ENCODE data around the gene EDC3. TPM values are rescaled to one million over a fixed set of nuclear protein-coding genes. Genes with fewer than 3 reads are reported as not detected.
A peak's percentile ranks its signal among the peaks of the same experiment; 100 is the strongest.

The EDC3 gene
- total and polyA plus RNA-seq, 9 of the 15 experiments (the other 6 are each of a cell fraction or from before 2014, with no cell fraction given): 11.7 to 63.9 (median 32.8) TPM

DNA sequence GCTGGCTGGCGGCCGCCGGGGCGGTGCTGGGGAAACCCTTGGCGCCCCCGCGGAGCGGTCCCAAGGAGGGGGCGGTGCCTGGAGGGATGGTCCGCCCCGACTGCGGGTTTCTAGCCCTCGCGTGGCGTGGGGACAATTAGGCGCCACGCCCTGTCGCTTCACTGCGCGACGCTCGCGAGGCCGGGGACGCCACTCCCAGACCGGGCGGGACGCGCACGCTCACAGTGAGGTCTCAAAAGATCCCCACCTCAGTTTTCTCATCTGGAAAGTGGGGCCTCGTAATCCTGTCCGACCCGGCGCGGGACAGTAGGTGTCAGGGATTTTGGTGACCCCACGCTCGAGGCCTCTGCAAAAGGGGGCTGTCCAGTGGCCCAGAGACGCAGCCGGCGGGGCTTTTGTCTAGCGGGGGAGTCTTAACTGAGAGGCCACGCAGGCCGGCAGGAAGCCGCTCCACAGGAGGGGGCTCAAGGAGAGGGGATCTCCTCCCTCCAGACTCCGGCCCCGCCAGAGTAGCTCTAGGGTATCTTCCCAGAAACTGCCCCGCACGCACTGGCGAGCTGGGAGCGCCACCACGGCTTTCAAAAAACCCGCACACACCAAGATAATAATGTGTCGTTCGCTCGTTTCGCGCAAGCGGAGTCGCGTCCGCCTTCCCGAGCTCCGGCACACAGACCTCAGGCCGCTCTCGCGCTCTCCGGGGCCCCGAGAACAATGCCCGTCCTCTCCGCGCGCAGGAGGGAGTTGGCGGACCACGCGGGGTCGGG lies 80.9 kb downstream of the EDC3 start (continued):
- TF ChIP-seq, protein P1, sequence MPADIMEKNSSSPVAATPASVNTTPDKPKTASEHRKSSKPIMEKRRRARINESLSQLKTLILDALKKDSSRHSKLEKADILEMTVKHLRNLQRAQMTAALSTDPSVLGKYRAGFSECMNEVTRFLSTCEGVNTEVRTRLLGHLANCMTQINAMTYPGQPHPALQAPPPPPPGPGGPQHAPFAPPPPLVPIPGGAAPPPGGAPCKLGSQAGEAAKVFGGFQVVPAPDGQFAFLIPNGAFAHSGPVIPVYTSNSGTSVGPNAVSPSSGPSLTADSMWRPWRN (IDR thresholded peaks at IDR 0.05; ENCODE audit: low read depth): no peak
- TF ChIP-seq POLR2G (IDR thresholded peaks at IDR 0.05; ENCODE audit: low read depth, low read length) (no peak), CHD4 (IDR thresholded peaks at IDR 0.05; ENCODE audit: insufficient read depth, insufficient replicate concordance, low read depth, low read length, poor library complexity, severe bottlenecking) (peak; percentile 88), TEAD2 (tag; IDR thresholded peaks at IDR 0.05) (no peak), PHTF2 (CRISPR knock-in tag; IDR thresholded peaks at IDR 0.05) (no peak), HDAC2 (IDR thresholded peaks at IDR 0.05) (peak; percentile 98), DLX4 (CRISPR knock-in tag; IDR thresholded peaks at IDR 0.05) (no peak), FOXO4 (CRISPR knock-in tag; IDR thresholded peaks at IDR 0.05) (no peak), STAG1 (CRISPR knock-in tag; IDR thresholded peaks at IDR 0.05; ENCODE audit: borderline replicate concordance) (0 out of 2 replicates have a peak, but pooled peaks have one; percentile 8), POU5F1 (IDR thresholded peaks at IDR 0.05; ENCODE audit: borderline replicate concordance, low read depth, low read length, partially characterized antibody) (no peak), RB1 (IDR thresholded peaks at IDR 0.05; ENCODE audit: low read depth) (no peak; the same call in none of the 2 replicates), ATF7 (IDR thresholded peaks at IDR 0.05) (peak; percentile 17), SREBF2 (CRISPR knock-in tag; IDR thresholded peaks at IDR 0.05) (no peak), RFX7 (CRISPR knock-in tag; IDR thresholded peaks at IDR 0.05) (no peak)
- TF ChIP-seq, protein P2, sequence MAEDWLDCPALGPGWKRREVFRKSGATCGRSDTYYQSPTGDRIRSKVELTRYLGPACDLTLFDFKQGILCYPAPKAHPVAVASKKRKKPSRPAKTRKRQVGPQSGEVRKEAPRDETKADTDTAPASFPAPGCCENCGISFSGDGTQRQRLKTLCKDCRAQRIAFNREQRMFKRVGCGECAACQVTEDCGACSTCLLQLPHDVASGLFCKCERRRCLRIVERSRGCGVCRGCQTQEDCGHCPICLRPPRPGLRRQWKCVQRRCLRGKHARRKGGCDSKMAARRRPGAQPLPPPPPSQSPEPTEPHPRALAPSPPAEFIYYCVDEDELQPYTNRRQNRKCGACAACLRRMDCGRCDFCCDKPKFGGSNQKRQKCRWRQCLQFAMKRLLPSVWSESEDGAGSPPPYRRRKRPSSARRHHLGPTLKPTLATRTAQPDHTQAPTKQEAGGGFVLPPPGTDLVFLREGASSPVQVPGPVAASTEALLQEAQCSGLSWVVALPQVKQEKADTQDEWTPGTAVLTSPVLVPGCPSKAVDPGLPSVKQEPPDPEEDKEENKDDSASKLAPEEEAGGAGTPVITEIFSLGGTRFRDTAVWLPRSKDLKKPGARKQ (CRISPR knock-in tag; IDR thresholded peaks at IDR 0.05): no peak
- TF ChIP-seq, protein P3, sequence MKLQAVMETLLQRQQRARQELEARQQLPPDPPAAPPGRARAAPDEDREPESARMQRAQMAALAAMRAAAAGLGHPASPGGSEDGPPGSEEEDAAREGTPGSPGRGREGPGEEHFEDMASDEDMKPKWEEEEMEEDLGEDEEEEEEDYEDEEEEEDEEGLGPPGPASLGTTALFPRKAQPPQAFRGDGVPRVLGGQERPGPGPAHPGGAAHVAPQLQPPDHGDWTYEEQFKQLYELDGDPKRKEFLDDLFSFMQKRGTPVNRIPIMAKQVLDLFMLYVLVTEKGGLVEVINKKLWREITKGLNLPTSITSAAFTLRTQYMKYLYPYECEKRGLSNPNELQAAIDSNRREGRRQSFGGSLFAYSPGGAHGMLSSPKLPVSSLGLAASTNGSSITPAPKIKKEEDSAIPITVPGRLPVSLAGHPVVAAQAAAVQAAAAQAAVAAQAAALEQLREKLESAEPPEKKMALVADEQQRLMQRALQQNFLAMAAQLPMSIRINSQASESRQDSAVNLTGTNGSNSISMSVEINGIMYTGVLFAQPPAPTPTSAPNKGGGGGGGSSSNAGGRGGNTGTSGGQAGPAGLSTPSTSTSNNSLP (IDR thresholded peaks at IDR 0.05; ENCODE audit: borderline replicate concordance, low read depth, low read length): no peak
- TF ChIP-seq, protein P4, sequence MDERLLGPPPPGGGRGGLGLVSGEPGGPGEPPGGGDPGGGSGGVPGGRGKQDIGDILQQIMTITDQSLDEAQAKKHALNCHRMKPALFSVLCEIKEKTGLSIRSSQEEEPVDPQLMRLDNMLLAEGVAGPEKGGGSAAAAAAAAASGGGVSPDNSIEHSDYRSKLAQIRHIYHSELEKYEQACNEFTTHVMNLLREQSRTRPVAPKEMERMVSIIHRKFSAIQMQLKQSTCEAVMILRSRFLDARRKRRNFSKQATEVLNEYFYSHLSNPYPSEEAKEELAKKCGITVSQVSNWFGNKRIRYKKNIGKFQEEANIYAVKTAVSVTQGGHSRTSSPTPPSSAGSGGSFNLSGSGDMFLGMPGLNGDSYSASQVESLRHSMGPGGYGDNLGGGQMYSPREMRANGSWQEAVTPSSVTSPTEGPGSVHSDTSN (CRISPR knock-in tag; IDR thresholded peaks at IDR 0.05; ENCODE audit: low read depth): no peak
- TF ChIP-seq, protein P4 (tag; conservative IDR thresholded peaks at IDR 0.05; ENCODE audit: low read depth): no peak

All from K562 (cell line).